GM18873 (cell line): ENCODE results near the gene PRR11.
"Not testable (repeated sequence)": the region's sequence is repeated elsewhere in the genome, so short reads cannot be mapped to it uniquely, and the experiment has no call there.

Experiments used
- ATAC-seq: cut with Tn5 transposase; IDR thresholded peaks from one replicate; pipeline ENCODE4 v1.9.1; 2021; ENCODE audit warnings: mild to moderate bottlenecking, moderate library complexity, moderate number of reproducible peaks; ENCODE audit not compliant: unreplicated experiment, low FRiP score

The PRR11 gene

DNA sequence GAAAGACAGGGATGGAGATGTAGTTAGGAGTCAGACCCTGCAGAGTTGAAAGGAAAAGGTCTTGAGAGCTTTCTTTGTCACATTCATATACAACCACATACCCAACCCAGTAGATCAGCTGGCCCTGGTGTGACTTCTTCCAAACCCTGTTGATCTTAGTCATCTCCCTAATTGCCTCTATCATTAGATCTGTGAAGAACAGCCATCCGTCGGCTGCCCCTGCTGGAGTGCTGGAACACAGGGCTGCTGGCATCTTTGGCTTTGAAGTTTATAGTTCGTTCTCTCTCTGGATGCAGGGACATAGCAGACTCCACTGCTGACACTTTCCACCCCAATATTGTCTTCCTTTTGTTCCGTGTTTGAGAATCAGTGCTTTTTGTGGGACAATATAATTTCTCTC is 43.9 kb downstream of the PRR11 start:
- ATAC-seq = no peak

DNA sequence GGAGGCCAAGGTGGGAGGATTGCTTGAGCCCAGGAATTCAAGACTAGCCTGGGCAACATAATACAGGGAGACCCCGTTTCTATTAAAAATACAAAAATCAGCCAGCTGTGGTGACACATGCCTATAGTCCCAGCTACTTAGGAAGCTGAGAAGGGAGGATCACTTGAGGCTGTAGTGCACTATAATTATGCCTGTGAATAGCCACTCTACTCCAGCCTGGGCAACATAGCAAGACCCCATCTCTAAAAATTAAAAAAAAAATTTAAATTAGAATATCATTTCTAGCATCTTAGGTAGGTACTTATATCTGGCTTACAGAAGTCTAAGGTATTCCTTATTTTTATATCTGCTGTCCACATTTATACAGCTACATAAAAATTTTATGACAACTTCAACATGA is 46.8 kb downstream of the PRR11 start:
- ATAC-seq = no peak

DNA sequence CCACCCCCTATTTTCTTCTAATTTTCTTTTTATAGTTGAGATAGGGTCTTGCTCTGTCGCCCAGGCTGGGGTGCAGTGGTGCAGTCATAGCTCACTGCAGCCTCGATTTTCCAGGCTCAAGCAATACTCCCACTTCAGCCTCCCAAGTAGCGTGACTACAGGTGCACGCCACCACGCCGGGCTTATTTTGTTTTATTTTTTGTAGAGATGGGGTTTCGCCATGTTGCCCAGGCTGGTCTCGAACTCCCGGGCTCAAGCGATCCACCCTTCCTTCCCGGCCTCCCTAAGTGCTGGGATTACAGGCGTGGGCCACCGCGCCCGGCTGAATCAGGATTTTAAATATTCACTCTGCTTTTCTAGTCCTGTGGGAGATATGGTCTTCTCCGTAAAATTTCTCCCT is 63.8 kb downstream of the PRR11 start:
- no peak for ATAC-seq

DNA sequence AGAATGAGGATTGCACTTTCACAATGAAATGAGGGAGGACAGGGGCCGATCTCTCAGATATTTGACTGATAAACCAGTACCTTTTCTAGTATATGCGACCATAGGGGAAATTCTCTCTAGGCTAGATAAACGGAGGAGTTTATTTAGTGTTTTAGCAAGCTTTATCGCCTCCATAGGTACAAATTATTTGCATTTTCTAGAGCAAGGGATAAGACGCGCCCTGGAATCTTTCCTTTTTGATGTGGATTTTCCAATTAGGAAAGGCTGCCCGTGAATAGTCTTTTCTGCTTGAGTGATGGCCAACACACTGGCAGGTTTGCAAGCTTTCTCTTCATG is 64.4 kb downstream of the PRR11 start:
- ATAC-seq = no peak

DNA sequence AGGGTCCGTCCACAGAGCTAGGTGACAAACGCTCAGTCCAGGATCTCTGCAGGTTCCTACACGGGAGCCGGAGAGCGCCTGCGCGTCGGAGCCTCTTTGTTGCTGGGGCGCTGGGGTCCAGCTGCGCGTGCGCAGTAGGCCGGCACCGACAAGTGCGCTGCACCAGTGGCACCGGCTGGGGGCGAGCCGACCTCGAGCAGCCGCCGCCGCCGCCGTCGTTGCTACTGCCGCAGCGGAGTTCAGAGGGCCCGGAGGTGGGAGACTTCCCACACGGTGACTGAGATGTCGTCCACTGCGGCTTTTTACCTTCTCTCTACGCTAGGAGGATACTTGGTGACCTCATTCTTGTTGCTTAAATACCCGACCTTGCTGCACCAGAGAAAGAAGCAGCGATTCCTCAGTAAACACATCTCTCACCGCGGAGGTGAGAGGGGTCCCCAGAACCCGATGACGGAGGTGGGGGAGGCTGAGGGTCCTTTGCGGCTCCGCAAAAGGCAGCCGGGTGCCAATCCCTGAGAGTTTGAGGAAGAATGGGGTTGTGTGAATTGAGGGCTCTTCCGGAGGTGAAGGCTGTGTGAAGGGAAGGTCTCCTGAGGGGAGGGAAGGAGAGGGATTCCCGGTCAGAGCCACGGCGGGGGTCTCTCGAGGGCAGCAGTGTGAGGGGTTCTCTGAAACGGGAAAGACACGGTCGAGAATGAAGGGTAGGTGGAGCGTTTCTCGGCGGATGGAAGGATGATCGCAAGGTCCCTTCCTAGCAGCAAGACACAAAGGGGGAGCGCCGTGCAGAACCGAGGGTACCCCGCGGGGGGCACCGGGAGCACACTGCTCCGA is 65.0 kb downstream of the PRR11 start, which contains the start of gene GDPD1:
Gene GDPD1, plus strand, starts transcription at position 184 of the 831 bp plus-strand sequence. Its CDS starts 99 bp downstream, at position 283.
- peak; percentile 83 for ATAC-seq

DNA sequence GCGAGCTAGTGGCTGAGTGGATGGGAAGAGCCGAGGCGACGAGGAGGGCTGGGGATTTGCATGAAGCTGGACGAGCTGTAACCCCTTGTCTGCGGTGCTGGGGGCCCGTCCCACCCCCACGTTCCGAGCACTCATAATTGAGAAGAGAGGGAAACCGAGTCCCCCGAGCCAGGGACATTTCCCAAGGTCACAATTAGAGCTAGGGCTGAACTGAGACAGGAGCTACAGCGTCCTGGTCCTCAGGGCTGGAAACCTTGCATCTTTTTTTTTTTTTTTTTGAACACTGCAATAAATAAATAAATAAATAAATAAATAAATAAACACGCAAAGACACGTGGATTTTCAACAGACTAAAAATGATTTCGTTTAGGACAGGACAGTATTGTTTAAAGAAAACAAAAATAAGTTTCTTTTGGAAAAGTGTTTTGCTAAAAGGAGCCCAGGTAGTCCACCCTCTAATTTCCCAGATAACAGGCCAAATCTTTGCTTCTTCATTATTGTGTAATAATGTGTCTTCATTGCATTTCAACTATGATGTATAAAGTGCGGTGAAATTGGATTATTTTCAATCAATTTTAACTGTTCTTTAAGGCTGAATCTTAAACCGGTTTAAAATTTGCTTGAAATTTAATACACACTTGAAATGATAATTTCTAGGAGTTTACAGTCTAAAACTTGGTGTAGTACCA is 65.8 kb downstream of the PRR11 start:
- no peak for ATAC-seq

DNA sequence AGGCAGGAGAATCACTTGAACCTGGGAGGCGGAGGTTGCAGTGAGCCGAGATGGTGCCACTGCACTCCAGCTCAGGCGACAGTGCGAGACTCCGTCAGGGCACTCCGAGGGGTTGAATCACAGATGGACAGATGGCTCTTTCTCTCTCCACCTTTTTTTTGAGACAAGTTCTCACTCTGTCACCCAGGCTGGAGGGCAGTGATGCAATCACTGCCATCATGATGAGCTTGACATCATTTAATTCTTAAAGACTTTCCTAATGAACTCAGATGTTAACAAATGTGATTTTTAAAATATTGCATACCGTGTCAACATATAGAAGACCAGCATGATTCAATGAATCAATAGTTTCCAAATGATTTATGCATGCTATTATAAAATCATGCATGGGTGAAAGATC is 68.3 kb downstream of the PRR11 start:
- no peak for ATAC-seq

DNA sequence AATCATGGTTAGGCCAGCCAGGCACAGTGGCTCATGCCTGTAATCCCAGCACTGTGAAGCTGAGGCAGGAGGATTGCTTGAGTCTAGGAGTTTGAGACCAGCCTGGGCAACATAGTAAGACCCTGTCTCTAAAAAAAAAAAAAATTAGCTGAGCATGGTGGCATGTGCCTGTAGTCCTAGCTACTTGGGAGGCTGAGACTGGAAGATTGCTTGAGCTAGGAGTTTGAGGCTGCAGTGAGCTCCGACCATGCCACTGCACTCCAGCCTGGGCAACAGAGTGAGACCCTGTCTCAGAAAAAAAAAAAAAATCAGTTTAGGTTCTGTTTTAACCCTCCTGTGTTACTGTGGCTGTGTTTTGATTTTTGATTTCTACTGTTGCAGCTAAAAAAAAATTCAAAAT is 73.0 kb downstream of the PRR11 start:
- ATAC-seq = not testable (repeated sequence)

DNA sequence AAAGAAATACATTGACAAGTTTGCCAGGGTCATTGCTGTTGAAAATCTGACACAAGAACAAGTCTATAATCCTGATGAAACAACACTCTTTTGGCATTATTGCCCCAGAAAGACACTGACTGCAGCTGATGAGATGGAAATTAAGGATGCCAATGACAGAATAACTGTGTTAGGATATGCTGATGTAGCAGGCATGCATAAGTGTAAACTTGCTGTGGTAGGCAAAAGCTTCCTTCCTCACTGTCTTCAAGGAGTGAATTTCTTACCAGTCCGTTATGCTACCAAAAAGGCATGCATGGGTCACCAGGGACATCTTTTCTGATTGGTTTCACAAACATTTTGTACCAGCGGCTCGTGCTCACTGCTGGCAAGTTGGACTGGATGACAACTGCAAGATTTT is 75.2 kb downstream of the PRR11 start:
- ATAC-seq = no peak

DNA sequence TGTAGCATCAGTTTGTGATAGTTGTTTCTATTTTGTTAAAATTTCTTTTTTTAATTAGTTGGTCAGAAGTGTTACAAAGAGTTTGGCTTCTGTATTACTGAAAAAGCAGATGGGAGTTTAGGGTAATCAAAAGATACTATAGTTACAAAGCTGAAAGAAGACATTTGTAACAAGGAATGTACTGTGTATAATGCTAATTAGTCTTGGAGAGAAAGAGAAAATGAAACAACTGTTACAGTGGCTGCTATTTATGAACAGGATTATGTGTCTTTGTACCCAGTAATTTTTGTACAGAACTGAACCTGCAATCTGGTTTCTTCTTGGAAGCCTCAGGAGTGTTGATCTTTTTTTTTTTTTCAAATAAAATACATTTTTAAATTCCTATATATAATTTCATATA is 79.1 kb downstream of the PRR11 start:
- ATAC-seq = no peak

DNA sequence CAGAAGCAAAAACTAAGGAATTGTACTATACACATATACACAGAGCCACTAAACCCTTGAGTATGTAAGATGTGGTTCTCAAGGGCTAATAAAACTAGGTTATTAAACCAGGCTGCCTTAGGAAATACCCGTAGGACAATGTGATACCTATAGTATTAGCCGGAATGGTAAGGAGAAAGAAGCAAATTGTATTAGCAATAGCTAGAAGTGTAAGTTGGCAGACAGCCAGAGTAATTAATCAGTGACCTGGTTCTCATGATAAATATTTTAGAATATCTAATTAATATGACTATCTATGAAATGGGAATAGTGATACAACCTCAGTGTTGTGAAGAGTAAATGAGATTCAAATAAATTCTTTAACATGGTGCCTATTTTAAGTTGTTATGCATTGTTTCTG is 83.4 kb downstream of the PRR11 start:
- ATAC-seq = no peak

DNA sequence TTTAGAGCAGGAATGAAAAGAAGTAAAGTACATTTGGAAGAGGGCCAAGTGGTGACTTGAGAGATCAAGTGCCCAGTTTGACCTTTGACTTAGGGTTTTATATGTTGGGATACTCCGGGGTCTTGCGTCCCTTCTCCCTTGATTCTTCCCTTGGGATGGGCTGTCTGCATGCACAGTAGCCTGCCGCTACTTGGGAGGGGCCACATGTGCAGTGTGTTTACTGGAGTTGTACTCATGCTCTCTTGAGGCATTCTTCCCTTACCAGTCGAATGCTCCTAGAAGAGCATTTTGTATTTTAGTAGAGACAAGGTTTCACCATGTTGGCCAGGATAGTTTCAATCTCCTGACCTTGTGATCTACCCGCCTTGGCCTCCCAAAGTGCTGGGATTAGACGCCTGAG is 88.5 kb downstream of the PRR11 start:
- no peak for ATAC-seq
